Measurements from ENCODE around the gene TBC1D13.
"Not testable (repeated sequence)": the region's sequence is repeated elsewhere in the genome, so short reads cannot be mapped to it uniquely, and the experiment has no call there.

TBC1D13 gene

DNA sequence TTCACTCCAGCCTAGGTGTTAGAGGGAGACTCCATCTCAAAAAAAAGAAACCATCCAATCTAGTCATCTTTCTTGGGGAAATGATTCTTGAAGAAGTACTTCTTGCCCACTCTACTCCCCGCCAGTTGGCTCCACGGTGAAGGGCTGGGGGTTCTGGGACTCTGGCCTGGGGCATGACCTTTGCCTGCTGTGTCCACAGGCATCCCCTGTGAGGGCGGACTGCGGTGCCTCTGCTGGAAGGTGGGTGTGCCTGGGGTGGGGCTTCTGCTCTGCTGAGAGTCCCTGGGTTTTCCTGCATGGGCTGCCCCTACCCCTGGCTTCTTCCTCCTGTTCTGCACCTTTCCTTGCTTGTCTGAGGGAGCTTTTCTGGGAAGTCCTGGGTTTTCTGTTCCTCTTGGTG is 3.5 kb downstream of the TBC1D13 start:
- Histone ChIP-seq H3K9me3 (ENCODE audit: severe bottlenecking) (no peaks in the 10 kb centered on the region), H3K4me1 (ENCODE audit: insufficient read depth, poor library complexity, severe bottlenecking) (no peaks in the 10 kb centered on the region), H3K36me3 (ENCODE audit: low read depth) (peaks cover 38% of the 10 kb centered on the region), H3K27me3 (ENCODE audit: insufficient read depth, poor library complexity, severe bottlenecking) (no peaks in the 10 kb centered on the region), H3K27ac (ENCODE audit: poor library complexity, severe bottlenecking) (no peak overlapping the region), H3K4me3 (ENCODE audit: severe bottlenecking) (no peak overlapping the region)
- no peak for DNase-seq (ENCODE audit: low spot score)
- no peak for ATAC-seq (ENCODE audit: low read depth)
- TF ChIP-seq, protein P1, sequence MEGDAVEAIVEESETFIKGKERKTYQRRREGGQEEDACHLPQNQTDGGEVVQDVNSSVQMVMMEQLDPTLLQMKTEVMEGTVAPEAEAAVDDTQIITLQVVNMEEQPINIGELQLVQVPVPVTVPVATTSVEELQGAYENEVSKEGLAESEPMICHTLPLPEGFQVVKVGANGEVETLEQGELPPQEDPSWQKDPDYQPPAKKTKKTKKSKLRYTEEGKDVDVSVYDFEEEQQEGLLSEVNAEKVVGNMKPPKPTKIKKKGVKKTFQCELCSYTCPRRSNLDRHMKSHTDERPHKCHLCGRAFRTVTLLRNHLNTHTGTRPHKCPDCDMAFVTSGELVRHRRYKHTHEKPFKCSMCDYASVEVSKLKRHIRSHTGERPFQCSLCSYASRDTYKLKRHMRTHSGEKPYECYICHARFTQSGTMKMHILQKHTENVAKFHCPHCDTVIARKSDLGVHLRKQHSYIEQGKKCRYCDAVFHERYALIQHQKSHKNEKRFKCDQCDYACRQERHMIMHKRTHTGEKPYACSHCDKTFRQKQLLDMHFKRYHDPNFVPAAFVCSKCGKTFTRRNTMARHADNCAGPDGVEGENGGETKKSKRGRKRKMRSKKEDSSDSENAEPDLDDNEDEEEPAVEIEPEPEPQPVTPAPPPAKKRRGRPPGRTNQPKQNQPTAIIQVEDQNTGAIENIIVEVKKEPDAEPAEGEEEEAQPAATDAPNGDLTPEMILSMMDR (IDR thresholded peaks at IDR 0.05; ENCODE audit: poor library complexity, severe bottlenecking): no peak

DNA sequence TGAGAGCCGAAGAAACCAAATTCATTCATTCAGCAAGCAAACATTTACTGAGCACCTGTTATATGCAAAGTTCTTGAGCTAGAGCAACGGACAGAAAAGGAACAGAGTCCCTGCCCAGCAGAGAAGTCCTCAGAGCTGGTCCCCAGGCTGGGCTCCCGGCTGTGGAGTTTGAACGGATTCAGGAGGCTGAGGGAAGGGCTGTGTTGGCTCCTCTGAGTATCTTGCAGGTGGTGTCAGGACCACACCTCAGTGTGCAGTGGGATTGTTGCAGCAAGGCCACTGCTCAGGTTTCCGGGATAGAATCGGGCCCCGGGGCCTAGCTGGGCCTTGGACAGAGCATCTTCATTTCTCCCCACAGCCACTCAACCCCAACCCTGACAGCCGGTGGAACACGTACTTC is 5.1 kb downstream of the TBC1D13 start:
- no peak overlapping the region for H3K27ac ChIP-seq (ENCODE audit: poor library complexity, severe bottlenecking)
- no peak overlapping the region for H3K4me3 ChIP-seq (ENCODE audit: severe bottlenecking)
- ATAC-seq (ENCODE audit: low read depth) (no peak), DNase-seq (ENCODE audit: low spot score) (no peak)
- no peaks in the 10 kb centered on the region for H3K27me3 ChIP-seq (ENCODE audit: insufficient read depth, poor library complexity, severe bottlenecking)
- H3K36me3 ChIP-seq (ENCODE audit: low read depth): peaks cover 51% of the 10 kb centered on the region
- no peaks in the 10 kb centered on the region for H3K4me1 ChIP-seq (ENCODE audit: insufficient read depth, poor library complexity, severe bottlenecking)
- H3K9me3 ChIP-seq (ENCODE audit: severe bottlenecking): no peaks in the 10 kb centered on the region
- TF ChIP-seq, protein P1 (IDR thresholded peaks at IDR 0.05; ENCODE audit: poor library complexity, severe bottlenecking): no peak

DNA sequence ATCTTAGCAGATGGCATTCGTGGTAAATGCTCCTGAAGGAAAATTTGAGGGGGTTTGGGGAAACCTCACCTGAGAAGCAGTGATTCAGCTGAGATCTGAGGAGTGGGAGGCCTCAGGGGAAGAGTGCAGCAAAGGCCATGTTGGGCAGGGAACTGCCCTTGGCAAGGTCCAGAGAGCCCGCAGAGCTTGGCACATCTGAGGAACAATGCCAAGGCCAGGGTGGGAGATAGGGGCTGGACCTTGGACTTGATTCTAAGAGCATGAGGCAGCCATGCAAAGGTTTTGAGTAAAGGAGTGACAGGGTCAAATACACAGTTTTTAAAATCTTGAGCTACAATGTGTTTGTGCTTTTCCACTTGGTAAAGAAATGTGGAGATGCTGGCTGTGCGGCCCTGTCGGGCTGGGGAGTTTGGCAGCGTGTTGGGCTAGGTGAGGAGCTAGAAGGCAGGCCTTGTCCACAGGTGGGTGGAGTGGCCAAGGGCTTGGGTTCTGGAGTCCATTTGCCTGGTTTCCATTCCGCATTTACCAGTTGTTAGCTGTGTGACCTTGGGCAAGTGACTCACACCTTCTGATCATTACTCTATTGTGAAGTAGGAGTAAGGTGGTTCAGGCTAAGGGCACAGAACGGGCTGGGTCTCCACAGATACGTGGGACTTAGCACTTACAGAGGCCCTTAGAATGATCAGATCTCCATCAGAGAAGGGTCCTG is 6.1 kb downstream of the TBC1D13 start:
- Histone ChIP-seq H3K27ac (ENCODE audit: poor library complexity, severe bottlenecking) (no peak overlapping the region), H3K36me3 (ENCODE audit: low read depth) (peaks cover 60% of the 10 kb centered on the region), H3K4me1 (ENCODE audit: insufficient read depth, poor library complexity, severe bottlenecking) (no peaks in the 10 kb centered on the region), H3K27me3 (ENCODE audit: insufficient read depth, poor library complexity, severe bottlenecking) (no peaks in the 10 kb centered on the region), H3K9me3 (ENCODE audit: severe bottlenecking) (no peaks in the 10 kb centered on the region), H3K4me3 (ENCODE audit: severe bottlenecking) (no peak overlapping the region)
- TF ChIP-seq, protein P1 (IDR thresholded peaks at IDR 0.05; ENCODE audit: poor library complexity, severe bottlenecking): no peak
- DNase-seq (ENCODE audit: low spot score) (no peak), ATAC-seq (ENCODE audit: low read depth) (no peak)

DNA sequence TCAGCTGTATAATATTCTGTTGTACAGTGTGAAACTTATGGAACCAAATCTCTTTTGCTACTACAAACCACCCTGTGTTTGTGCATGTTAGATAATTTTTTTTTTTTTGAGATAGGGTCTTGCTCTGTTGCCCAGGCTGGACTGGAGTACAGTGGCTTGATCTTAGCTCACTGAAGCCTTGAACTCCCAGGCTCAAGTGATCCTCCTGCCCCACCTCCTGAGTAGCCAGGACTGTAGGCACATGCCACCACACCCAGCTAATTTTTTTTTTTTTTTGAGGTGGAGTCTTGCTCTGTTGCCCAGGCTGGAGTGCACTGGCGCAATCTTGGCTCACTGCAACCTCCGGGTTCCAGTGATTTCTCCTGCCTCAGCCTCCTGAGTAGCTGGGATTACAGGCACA is 7.9 kb downstream of the TBC1D13 start:
- not testable (repeated sequence) for H3K27ac ChIP-seq (ENCODE audit: poor library complexity, severe bottlenecking); H3K4me1 ChIP-seq (ENCODE audit: insufficient read depth, poor library complexity, severe bottlenecking); H3K9me3 ChIP-seq (ENCODE audit: severe bottlenecking); ATAC-seq (ENCODE audit: low read depth); DNase-seq (ENCODE audit: low spot score); H3K27me3 ChIP-seq (ENCODE audit: insufficient read depth, poor library complexity, severe bottlenecking); H3K4me3 ChIP-seq (ENCODE audit: severe bottlenecking)
- peaks cover 75% of the 10 kb centered on the region for H3K36me3 ChIP-seq (ENCODE audit: low read depth)

DNA sequence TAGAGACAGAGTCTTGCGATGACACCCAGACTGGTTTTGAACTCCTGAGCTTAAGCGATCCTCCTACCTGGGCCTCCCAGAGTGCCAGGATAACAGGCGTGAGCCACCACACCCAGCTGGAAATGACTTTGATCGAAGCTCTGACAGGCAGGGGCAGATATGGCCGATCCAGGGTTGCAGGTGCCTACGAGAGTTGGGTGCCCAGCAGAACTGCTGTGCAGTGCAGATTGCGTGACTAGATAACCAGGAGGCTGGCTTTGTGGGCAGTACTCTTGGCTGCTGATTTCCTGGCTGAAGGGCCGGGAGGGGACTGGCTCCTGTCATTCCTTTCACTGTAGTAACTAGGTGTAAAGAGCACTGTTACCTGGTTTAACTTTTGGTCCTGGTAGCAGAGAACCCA is 11.8 kb downstream of the TBC1D13 start:
- no peak for DNase-seq (ENCODE audit: low spot score)
- no peaks in the 10 kb centered on the region for H3K27me3 ChIP-seq (ENCODE audit: insufficient read depth, poor library complexity, severe bottlenecking)
- ATAC-seq (ENCODE audit: low read depth): no peak
- peaks cover 64% of the 10 kb centered on the region for H3K36me3 ChIP-seq (ENCODE audit: low read depth)
- no peaks in the 10 kb centered on the region for H3K9me3 ChIP-seq (ENCODE audit: severe bottlenecking)
- no peak overlapping the region for H3K27ac ChIP-seq (ENCODE audit: poor library complexity, severe bottlenecking)
- TF ChIP-seq, protein P1 (IDR thresholded peaks at IDR 0.05; ENCODE audit: poor library complexity, severe bottlenecking): no peak
- no peaks in the 10 kb centered on the region for H3K4me1 ChIP-seq (ENCODE audit: insufficient read depth, poor library complexity, severe bottlenecking)
- H3K4me3 ChIP-seq (ENCODE audit: severe bottlenecking): no peak overlapping the region

Measured in RWPE2 (cell line).